Measurements from ENCODE around the gene LDHAL6B. TPM values are rescaled to one million over a fixed set of nuclear protein-coding genes. Genes with fewer than 3 reads are reported as not detected.

Gene LDHAL6B
- total and polyA plus RNA-seq, 2 of the 8 experiments (the other 6 are each of a cell fraction or from before 2014, with no cell fraction given) = not detected

DNA sequence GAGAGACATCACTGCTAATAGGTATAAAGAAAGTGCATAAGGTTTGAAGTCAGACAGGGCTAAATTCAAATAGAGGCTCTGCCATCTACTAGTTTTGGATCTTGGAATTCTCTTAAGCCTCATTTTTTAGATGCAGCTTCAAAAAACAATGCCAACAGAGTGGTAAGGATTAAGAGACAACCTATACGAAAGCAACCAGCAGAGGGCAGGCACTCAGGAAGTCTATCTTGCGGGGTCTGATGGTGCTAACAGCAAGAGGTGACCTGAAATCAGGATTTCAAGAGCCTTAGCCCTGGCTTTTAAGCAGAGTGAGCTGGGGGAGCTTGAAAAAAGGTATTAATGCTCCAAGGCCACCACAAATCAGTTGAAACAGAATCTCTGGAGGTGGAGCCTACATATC is 40.7 kb downstream of the LDHAL6B start:
- no peaks in the 10 kb centered on the region for H3K79me2 ChIP-seq (ENCODE audit: control insufficient read depth in 1 of 2, insufficient read depth in 2 of 2, low read length in 2 of 2)
- H4K91ac ChIP-seq (replicated peaks; ENCODE audit: insufficient read length, low read length) = no peak overlapping the region
- CTCF ChIA-PET (ENCODE audit: partially characterized antibody) = interaction anchor here (0.6 to 6.7 kb wide), 49 partner anchors 9 to 361 kb away, joined by 3 to 55 read pairs (median 4); partner anchors contain the start of gene FAM81A
- H3K18ac ChIP-seq (ENCODE audit: extremely low read depth, low read length) = no peak overlapping the region
- no peak overlapping the region for H2AK5ac ChIP-seq (ENCODE audit: low read depth, low read length)
- no peak overlapping the region for H3K27ac ChIP-seq (ENCODE audit: low read depth, low read length)
- H3K4me2 ChIP-seq (ENCODE audit: insufficient read depth in 1 of 2, low read depth in 2 of 2, low read length in 2 of 2) = no peak overlapping the region
- no peak overlapping the region for H2BK15ac ChIP-seq (ENCODE audit: low read length)
- no peak overlapping the region for H2BK5ac ChIP-seq (ENCODE audit: low read depth, low read length)
- no peak overlapping the region for H3K4me3 ChIP-seq (ENCODE audit: extremely low read depth in 1 of 4, insufficient read depth in 2 of 4, low read depth in 3 of 4, low read length in 4 of 4)
- no peak overlapping the region for H2BK12ac ChIP-seq (ENCODE audit: low read depth, low read length)
- H3K14ac ChIP-seq (ENCODE audit: insufficient read length) = no peak overlapping the region
- peak; percentile 15 to 65 for DNase-seq (ENCODE audit: low read depth in 1 of 2, low spot score in 2 of 2)
- no peaks in the 10 kb centered on the region for H3K9me3 ChIP-seq (ENCODE audit: insufficient read depth in 2 of 2, low read depth in 1 of 2, low read length in 1 of 2)
- H2AFZ ChIP-seq (ENCODE audit: low read length) = no peak overlapping the region
- H3K79me1 ChIP-seq (ENCODE audit: low read depth, low read length) = no peaks in the 10 kb centered on the region
- WGBS, 2 experiments (ENCODE audit: extremely low coverage in 1 of 2, insufficient coverage in 1 of 2, insufficient read length in 1 of 2, insufficient replicate concordance in 2 of 2, low coverage in 1 of 2, low lambda C conversion rate in 2 of 2, missing lambda C conversion rate in 1 of 2) = 31% methylated on average over 2 of the region's 2 CpGs; no CpG with 5 or more reads in 1 of the 2 experiments
- no peak overlapping the region for H3K56ac ChIP-seq (replicated peaks; ENCODE audit: insufficient read length, low read depth, low read length)
- H3K36me3 ChIP-seq (ENCODE audit: control insufficient read depth in 2 of 4, insufficient read depth in 4 of 4, low read length in 3 of 4) = peaks cover 0 to 2% (median 0%) of the 10 kb centered on the region in 4 experiments; a peak in 1 of 8 replicates
- H3K27me3 ChIP-seq (replicated peaks in 1 of 4; ENCODE audit: control insufficient read depth in 3 of 4, extremely low read depth in 1 of 4, insufficient read depth in 3 of 4, low read length in 3 of 4) = no peaks in the 10 kb centered on the region
- no peak overlapping the region for H2BK20ac ChIP-seq (ENCODE audit: low read length)
- POLR2A ChIA-PET (ENCODE audit: partially characterized antibody) = interaction anchor here (0.8 kb wide), 2 partner anchors 126 to 128 kb away, joined by 3 to 5 read pairs; partner anchors contain the start of gene MYO1E
- peaks cover 0 to 3% of the 10 kb centered on the region in 2 experiments for H4K20me1 ChIP-seq (replicated peaks in 1 of 2; ENCODE audit: control insufficient read depth in 1 of 2, insufficient read depth in 2 of 2, low read length in 2 of 2)
- H4K8ac ChIP-seq (ENCODE audit: extremely low read depth, insufficient read depth, low read length) = no peak overlapping the region
- FAIRE-seq = peak; percentile 85
- no peak overlapping the region for H3K9ac ChIP-seq (replicated peaks in 1 of 4; ENCODE audit: extremely low read depth in 1 of 4, low read depth in 3 of 4, low read length in 3 of 4)
- H2BK120ac ChIP-seq (replicated peaks; ENCODE audit: low read depth, low read length) = no peak overlapping the region
- no peak overlapping the region for H3K4ac ChIP-seq (replicated peaks; ENCODE audit: insufficient read length, low read depth, low read length)
- TF ChIP-seq TAF1 (IDR thresholded peaks at IDR 0.05; ENCODE audit: low read depth, low read length) = no peak
- 0 out of 2 replicates have a peak, but pooled peaks have one; percentile 18 for TF ChIP-seq CREB1 (IDR thresholded peaks at IDR 0.05)
- peak; percentile 76 to 83 for TF ChIP-seq RAD21 (IDR thresholded peaks at IDR 0.05 in 1 of 2, conservative IDR thresholded peaks at IDR 0.05 in 1 of 2; ENCODE audit: low read depth in 2 of 2, low read length in 2 of 2)
- TF ChIP-seq, protein P1, sequence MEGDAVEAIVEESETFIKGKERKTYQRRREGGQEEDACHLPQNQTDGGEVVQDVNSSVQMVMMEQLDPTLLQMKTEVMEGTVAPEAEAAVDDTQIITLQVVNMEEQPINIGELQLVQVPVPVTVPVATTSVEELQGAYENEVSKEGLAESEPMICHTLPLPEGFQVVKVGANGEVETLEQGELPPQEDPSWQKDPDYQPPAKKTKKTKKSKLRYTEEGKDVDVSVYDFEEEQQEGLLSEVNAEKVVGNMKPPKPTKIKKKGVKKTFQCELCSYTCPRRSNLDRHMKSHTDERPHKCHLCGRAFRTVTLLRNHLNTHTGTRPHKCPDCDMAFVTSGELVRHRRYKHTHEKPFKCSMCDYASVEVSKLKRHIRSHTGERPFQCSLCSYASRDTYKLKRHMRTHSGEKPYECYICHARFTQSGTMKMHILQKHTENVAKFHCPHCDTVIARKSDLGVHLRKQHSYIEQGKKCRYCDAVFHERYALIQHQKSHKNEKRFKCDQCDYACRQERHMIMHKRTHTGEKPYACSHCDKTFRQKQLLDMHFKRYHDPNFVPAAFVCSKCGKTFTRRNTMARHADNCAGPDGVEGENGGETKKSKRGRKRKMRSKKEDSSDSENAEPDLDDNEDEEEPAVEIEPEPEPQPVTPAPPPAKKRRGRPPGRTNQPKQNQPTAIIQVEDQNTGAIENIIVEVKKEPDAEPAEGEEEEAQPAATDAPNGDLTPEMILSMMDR (IDR thresholded peaks at IDR 0.05; ENCODE audit: control extremely low read depth in 1 of 3, insufficient read depth in 1 of 3, low read depth in 1 of 3, low read length in 3 of 3) = peak; percentile 47 to 78 (median 73)
- peaks cover 0 to 4% (median 0%) of the 10 kb centered on the region in 4 experiments; a peak in 1 of 7 replicates for H3K4me1 ChIP-seq (replicated peaks in 1 of 4; ENCODE audit: control insufficient read depth in 3 of 4, insufficient read depth in 4 of 4, low read length in 3 of 4)
- H4K5ac ChIP-seq (ENCODE audit: insufficient read length, low read depth, low read length) = no peak overlapping the region
- no peak overlapping the region for H3K23ac ChIP-seq (ENCODE audit: insufficient read length)
- H3K23me2 ChIP-seq (ENCODE audit: low read depth, low read length) = no peaks in the 10 kb centered on the region

Data from H1 (cell line).